Epithelial cell of proximal tubule (primary cell): ENCODE data around the gene KDM3A. TPM values are rescaled to one million over a fixed set of nuclear protein-coding genes. Genes with fewer than 3 reads are reported as not detected.

ENCODE experiments used
- DNase-seq: peaks from one replicate; pipeline ENCODE4 v3.0.0-alpha.2; 2011; ENCODE audit warnings: low read depth
- H3K4me3 ChIP-seq: 2 replicates; pipeline ENCODE4 v1.5.1; 2011; ENCODE audit warnings: low read depth, mild to moderate bottlenecking, low read length
- total RNA-seq: library from RNA; depleted of rRNA; stranded (reverse); fragments of >200 nt; gene quantifications from 2 replicates; pipeline ENCODE4 v1.2.3, GENCODE V29; 2015
- TF ChIP-seq, protein P1 (sequence below): conservative IDR thresholded peaks from 2 replicates; pipeline ENCODE4 v1.5.1; 2012; ENCODE audit warnings: low read depth, mild to moderate bottlenecking, low read length

KDM3A gene
- total RNA-seq, 1 donor from 2014 or later: 14.5 TPM

DNA sequence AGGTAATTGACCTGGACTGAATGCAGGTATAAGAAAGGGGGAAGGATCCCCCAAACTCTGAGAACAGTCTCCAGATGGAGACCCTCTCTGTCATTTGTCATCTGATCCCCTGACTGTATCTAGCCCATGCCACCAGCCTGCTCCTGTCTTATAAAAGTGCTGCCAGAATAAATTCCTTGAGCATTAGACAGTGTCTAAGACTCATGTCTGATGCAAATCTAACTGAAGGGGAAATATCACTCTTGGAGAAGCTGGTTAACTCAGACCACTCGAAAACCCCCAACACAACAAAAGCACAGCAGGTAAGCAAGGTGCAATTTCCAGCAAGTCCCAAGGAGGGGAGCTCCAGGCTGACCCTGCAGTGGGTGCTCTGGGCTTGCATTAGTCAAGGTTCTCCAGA is 40.9 kb upstream of the KDM3A start:
- H3K4me3 ChIP-seq: no peak overlapping the region
- DNase-seq: no peak
- TF ChIP-seq, protein P1, sequence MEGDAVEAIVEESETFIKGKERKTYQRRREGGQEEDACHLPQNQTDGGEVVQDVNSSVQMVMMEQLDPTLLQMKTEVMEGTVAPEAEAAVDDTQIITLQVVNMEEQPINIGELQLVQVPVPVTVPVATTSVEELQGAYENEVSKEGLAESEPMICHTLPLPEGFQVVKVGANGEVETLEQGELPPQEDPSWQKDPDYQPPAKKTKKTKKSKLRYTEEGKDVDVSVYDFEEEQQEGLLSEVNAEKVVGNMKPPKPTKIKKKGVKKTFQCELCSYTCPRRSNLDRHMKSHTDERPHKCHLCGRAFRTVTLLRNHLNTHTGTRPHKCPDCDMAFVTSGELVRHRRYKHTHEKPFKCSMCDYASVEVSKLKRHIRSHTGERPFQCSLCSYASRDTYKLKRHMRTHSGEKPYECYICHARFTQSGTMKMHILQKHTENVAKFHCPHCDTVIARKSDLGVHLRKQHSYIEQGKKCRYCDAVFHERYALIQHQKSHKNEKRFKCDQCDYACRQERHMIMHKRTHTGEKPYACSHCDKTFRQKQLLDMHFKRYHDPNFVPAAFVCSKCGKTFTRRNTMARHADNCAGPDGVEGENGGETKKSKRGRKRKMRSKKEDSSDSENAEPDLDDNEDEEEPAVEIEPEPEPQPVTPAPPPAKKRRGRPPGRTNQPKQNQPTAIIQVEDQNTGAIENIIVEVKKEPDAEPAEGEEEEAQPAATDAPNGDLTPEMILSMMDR: no peak

DNA sequence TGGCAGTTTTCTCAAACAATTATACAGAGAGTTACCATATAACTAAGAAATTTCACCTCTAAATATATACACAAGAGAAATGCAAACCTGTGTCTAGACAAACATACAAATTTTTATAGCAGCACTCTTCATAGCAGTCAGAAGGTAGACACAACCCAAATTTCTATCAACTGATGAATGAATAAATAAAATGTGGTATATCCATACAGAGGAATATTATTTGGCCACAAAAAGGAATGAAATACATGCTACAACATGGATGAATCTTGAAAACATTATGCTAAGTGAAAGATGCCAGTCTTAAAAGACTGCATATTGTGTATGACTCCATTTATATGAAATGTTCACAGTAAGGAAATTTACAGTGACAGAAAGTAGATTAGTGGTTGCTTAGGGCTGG is 30.6 kb upstream of the KDM3A start:
- DNase-seq: no peak
- TF ChIP-seq, protein P1: no peak
- H3K4me3 ChIP-seq: no peak overlapping the region

DNA sequence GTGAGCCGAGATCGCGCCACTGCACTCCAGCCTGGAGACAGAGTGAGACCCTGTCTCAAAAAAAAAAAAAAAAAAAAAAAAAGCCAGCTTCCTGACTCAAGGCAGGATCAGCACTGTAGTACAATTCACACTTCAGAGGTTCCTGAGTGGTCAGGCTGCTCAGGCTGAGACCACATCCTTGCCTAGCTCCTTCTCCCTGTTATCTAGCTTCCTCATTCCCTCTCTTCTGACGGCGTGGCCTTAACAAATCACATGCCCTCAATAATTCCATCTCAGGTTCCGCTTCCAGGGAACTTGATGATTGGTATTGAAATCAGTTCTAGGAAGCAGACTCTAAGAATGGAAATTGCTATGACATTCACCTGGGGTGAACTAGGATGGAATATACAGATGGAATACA is 29.8 kb upstream of the KDM3A start:
- no peak overlapping the region for H3K4me3 ChIP-seq
- TF ChIP-seq, protein P1: no peak
- DNase-seq: no peak

DNA sequence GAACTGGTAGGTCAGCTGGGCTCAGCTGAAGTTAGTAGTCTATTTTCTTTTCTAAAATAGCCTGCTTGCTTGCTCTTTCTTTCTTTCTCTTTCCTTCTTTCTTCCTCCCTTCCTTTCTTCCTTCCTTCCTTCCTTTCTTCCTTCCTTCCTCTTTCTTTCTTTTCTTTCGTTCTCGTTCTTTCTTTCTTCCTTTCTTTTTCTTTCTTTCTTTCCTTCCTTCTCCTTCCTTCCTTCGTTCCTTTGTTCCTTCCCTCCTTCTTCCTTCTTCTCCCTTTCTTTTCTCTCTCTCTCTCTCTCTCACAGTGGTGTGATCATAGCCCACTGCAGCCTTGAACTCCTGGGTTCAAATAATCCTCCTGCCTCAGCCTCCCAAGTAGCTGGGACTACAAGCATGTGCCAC is 29.2 kb upstream of the KDM3A start:
- DNase-seq: no peak
- no peak overlapping the region for H3K4me3 ChIP-seq
- TF ChIP-seq, protein P1: no peak

- DNase-seq: no peak
- TF ChIP-seq, protein P1: no peak
- H3K4me3 ChIP-seq: no peak overlapping the region
Observed at GRCh38 chr2:86413296-86414094, 27.7 kb upstream of the KDM3A start.

- TF ChIP-seq, protein P1: no peak
- DNase-seq: no peak
- H3K4me3 ChIP-seq: no peak overlapping the region
Observed at GRCh38 chr2:86414996-86415395, 26.2 kb upstream of the KDM3A start.

GRCh38 chr2:86416146-86416545 is 25.0 kb upstream of the KDM3A start:
- no peak overlapping the region for H3K4me3 ChIP-seq
- no peak for DNase-seq
- TF ChIP-seq, protein P1: no peak
